ENCODE measurements around the gene PCNX2.
"Not testable (repeated sequence)": the region's sequence is repeated elsewhere in the genome, so short reads cannot be mapped to it uniquely, and the experiment has no call there.

PCNX2 gene

GRCh38 chr1:233140974-233141373, 154.6 kb downstream of the PCNX2 start:
- no peak for DNase-seq
- Histone ChIP-seq H3K27ac (ENCODE audit: insufficient read depth, low read length, poor library complexity, severe bottlenecking) (no peak overlapping the region), H3K4me3 (ENCODE audit: insufficient read depth, low read depth, low read length, poor library complexity, severe bottlenecking) (no peak overlapping the region), H3K9me3 (ENCODE audit: control insufficient read depth, low read length) (no peaks in the 10 kb centered on the region), H3K4me1 (ENCODE audit: control insufficient read depth, insufficient read depth, low read length, poor library complexity, severe bottlenecking) (no peaks in the 10 kb centered on the region), H3K27me3 (replicated peaks; ENCODE audit: control insufficient read depth, insufficient read depth, low read length, poor library complexity, severe bottlenecking) (no peaks in the 10 kb centered on the region), H3K36me3 (ENCODE audit: control insufficient read depth, insufficient read depth, low read length) (peaks cover 3% of the 10 kb centered on the region)

- Histone ChIP-seq H3K27me3 (replicated peaks; ENCODE audit: control insufficient read depth, insufficient read depth, low read length, poor library complexity, severe bottlenecking) (no peaks in the 10 kb centered on the region), H3K36me3 (ENCODE audit: control insufficient read depth, insufficient read depth, low read length) (peaks cover 3% of the 10 kb centered on the region), H3K27ac (ENCODE audit: insufficient read depth, low read length, poor library complexity, severe bottlenecking) (no peak overlapping the region), H3K9me3 (ENCODE audit: control insufficient read depth, low read length) (no peaks in the 10 kb centered on the region), H3K4me1 (ENCODE audit: control insufficient read depth, insufficient read depth, low read length, poor library complexity, severe bottlenecking) (no peaks in the 10 kb centered on the region), H3K4me3 (ENCODE audit: insufficient read depth, low read depth, low read length, poor library complexity, severe bottlenecking) (no peak overlapping the region)
- DNase-seq = no peak
These were observed 155.0 kb downstream of the PCNX2 start for GRCh38 chr1:233140499-233140898.

GRCh38 chr1:233138788-233139585, 156.5 kb downstream of the PCNX2 start:
- H3K27ac ChIP-seq (ENCODE audit: insufficient read depth, low read length, poor library complexity, severe bottlenecking) = no peak overlapping the region
- no peak for DNase-seq
- H3K27me3 ChIP-seq (replicated peaks; ENCODE audit: control insufficient read depth, insufficient read depth, low read length, poor library complexity, severe bottlenecking) = no peaks in the 10 kb centered on the region
- no peak overlapping the region for H3K4me3 ChIP-seq (ENCODE audit: insufficient read depth, low read depth, low read length, poor library complexity, severe bottlenecking)
- H3K9me3 ChIP-seq (ENCODE audit: control insufficient read depth, low read length) = no peaks in the 10 kb centered on the region
- H3K36me3 ChIP-seq (ENCODE audit: control insufficient read depth, insufficient read depth, low read length) = peaks cover 5% of the 10 kb centered on the region
- no peaks in the 10 kb centered on the region for H3K4me1 ChIP-seq (ENCODE audit: control insufficient read depth, insufficient read depth, low read length, poor library complexity, severe bottlenecking)

GRCh38 chr1:233135833-233136232, 159.7 kb downstream of the PCNX2 start:
- DNase-seq = no peak
- no peak overlapping the region for H3K4me3 ChIP-seq (ENCODE audit: insufficient read depth, low read depth, low read length, poor library complexity, severe bottlenecking)
- H3K4me1 ChIP-seq (ENCODE audit: control insufficient read depth, insufficient read depth, low read length, poor library complexity, severe bottlenecking) = no peaks in the 10 kb centered on the region
- no peaks in the 10 kb centered on the region for H3K9me3 ChIP-seq (ENCODE audit: control insufficient read depth, low read length)
- peaks cover 8% of the 10 kb centered on the region for H3K36me3 ChIP-seq (ENCODE audit: control insufficient read depth, insufficient read depth, low read length)
- no peaks in the 10 kb centered on the region for H3K27me3 ChIP-seq (replicated peaks; ENCODE audit: control insufficient read depth, insufficient read depth, low read length, poor library complexity, severe bottlenecking)
- no peak overlapping the region for H3K27ac ChIP-seq (ENCODE audit: insufficient read depth, low read length, poor library complexity, severe bottlenecking)

GRCh38 chr1:233132445-233132844, 163.1 kb downstream of the PCNX2 start:
- DNase-seq = no peak
- H3K36me3 ChIP-seq (ENCODE audit: control insufficient read depth, insufficient read depth, low read length) = peaks cover 11% of the 10 kb centered on the region
- no peaks in the 10 kb centered on the region for H3K9me3 ChIP-seq (ENCODE audit: control insufficient read depth, low read length)
- no peaks in the 10 kb centered on the region for H3K27me3 ChIP-seq (replicated peaks; ENCODE audit: control insufficient read depth, insufficient read depth, low read length, poor library complexity, severe bottlenecking)
- no peak overlapping the region for H3K4me3 ChIP-seq (ENCODE audit: insufficient read depth, low read depth, low read length, poor library complexity, severe bottlenecking)
- no peaks in the 10 kb centered on the region for H3K4me1 ChIP-seq (ENCODE audit: control insufficient read depth, insufficient read depth, low read length, poor library complexity, severe bottlenecking)
- no peak overlapping the region for H3K27ac ChIP-seq (ENCODE audit: insufficient read depth, low read length, poor library complexity, severe bottlenecking)

- DNase-seq; H3K4me3 ChIP-seq (ENCODE audit: insufficient read depth, low read depth, low read length, poor library complexity, severe bottlenecking); H3K27me3 ChIP-seq (replicated peaks; ENCODE audit: control insufficient read depth, insufficient read depth, low read length, poor library complexity, severe bottlenecking); H3K4me1 ChIP-seq (ENCODE audit: control insufficient read depth, insufficient read depth, low read length, poor library complexity, severe bottlenecking); H3K36me3 ChIP-seq (ENCODE audit: control insufficient read depth, insufficient read depth, low read length); H3K9me3 ChIP-seq (ENCODE audit: control insufficient read depth, low read length); H3K27ac ChIP-seq (ENCODE audit: insufficient read depth, low read length, poor library complexity, severe bottlenecking): not testable (repeated sequence)
These were observed 166.5 kb downstream of the PCNX2 start for GRCh38 chr1:233129031-233129430.

- no peaks in the 10 kb centered on the region for H3K27me3 ChIP-seq (replicated peaks; ENCODE audit: control insufficient read depth, insufficient read depth, low read length, poor library complexity, severe bottlenecking)
These were observed 168.4 kb downstream of the PCNX2 start for GRCh38 chr1:233127157-233127556.

GRCh38 chr1:233122779-233123178, 172.7 kb downstream of the PCNX2 start:
- no peak for DNase-seq
- Histone ChIP-seq H3K27ac (ENCODE audit: insufficient read depth, low read length, poor library complexity, severe bottlenecking) (no peak overlapping the region), H3K4me1 (ENCODE audit: control insufficient read depth, insufficient read depth, low read length, poor library complexity, severe bottlenecking) (no peaks in the 10 kb centered on the region), H3K9me3 (ENCODE audit: control insufficient read depth, low read length) (no peaks in the 10 kb centered on the region), H3K4me3 (ENCODE audit: insufficient read depth, low read depth, low read length, poor library complexity, severe bottlenecking) (no peak overlapping the region), H3K27me3 (replicated peaks; ENCODE audit: control insufficient read depth, insufficient read depth, low read length, poor library complexity, severe bottlenecking) (no peaks in the 10 kb centered on the region), H3K36me3 (ENCODE audit: control insufficient read depth, insufficient read depth, low read length) (no peaks in the 10 kb centered on the region)

More at GRCh38 chr1:233127157-233127556, 168.4 kb downstream of the PCNX2 start:
- no peak for DNase-seq
- Histone ChIP-seq H3K27ac (ENCODE audit: insufficient read depth, low read length, poor library complexity, severe bottlenecking) (no peak overlapping the region), H3K9me3 (ENCODE audit: control insufficient read depth, low read length) (no peaks in the 10 kb centered on the region), H3K4me3 (ENCODE audit: insufficient read depth, low read depth, low read length, poor library complexity, severe bottlenecking) (no peak overlapping the region), H3K36me3 (ENCODE audit: control insufficient read depth, insufficient read depth, low read length) (peaks cover 3% of the 10 kb centered on the region), H3K4me1 (ENCODE audit: control insufficient read depth, insufficient read depth, low read length, poor library complexity, severe bottlenecking) (no peaks in the 10 kb centered on the region)

- no peaks in the 10 kb centered on the region for H3K36me3 ChIP-seq (ENCODE audit: control insufficient read depth, insufficient read depth, low read length)
- no peaks in the 10 kb centered on the region for H3K9me3 ChIP-seq (ENCODE audit: control insufficient read depth, low read length)
- no peak overlapping the region for H3K27ac ChIP-seq (ENCODE audit: insufficient read depth, low read length, poor library complexity, severe bottlenecking)
- H3K4me1 ChIP-seq (ENCODE audit: control insufficient read depth, insufficient read depth, low read length, poor library complexity, severe bottlenecking) = no peaks in the 10 kb centered on the region
- no peak overlapping the region for H3K4me3 ChIP-seq (ENCODE audit: insufficient read depth, low read depth, low read length, poor library complexity, severe bottlenecking)
- no peaks in the 10 kb centered on the region for H3K27me3 ChIP-seq (replicated peaks; ENCODE audit: control insufficient read depth, insufficient read depth, low read length, poor library complexity, severe bottlenecking)
- no peak for DNase-seq
These were observed 173.5 kb downstream of the PCNX2 start for GRCh38 chr1:233121947-233122559.

GRCh38 chr1:233114860-233115259, 180.7 kb downstream of the PCNX2 start:
- DNase-seq = no peak
- Histone ChIP-seq H3K4me3 (ENCODE audit: insufficient read depth, low read depth, low read length, poor library complexity, severe bottlenecking) (no peak overlapping the region), H3K27me3 (replicated peaks; ENCODE audit: control insufficient read depth, insufficient read depth, low read length, poor library complexity, severe bottlenecking) (no peaks in the 10 kb centered on the region), H3K27ac (ENCODE audit: insufficient read depth, low read length, poor library complexity, severe bottlenecking) (no peak overlapping the region), H3K9me3 (ENCODE audit: control insufficient read depth, low read length) (no peaks in the 10 kb centered on the region), H3K4me1 (ENCODE audit: control insufficient read depth, insufficient read depth, low read length, poor library complexity, severe bottlenecking) (no peaks in the 10 kb centered on the region), H3K36me3 (ENCODE audit: control insufficient read depth, insufficient read depth, low read length) (peaks cover 12% of the 10 kb centered on the region)
